ENCODE data around the gene EP400. TPM values are rescaled to one million over a fixed set of nuclear protein-coding genes. Genes with fewer than 3 reads are reported as not detected.

The EP400 gene
- total RNA-seq, 4 donors from 2014 or later = 10.1 to 23.0 (median 20.9) TPM

- Histone ChIP-seq H3K27me3 (no peaks in the 10 kb centered on the region), H3K4me1 (peaks cover 8 to 39% (median 13%) of the 10 kb centered on the region in 3 donors), H3K4me3 (peak overlapping the region; percentile 75 to 98 (median 91)), H3K9me3 (no peaks in the 10 kb centered on the region), H3K27ac (peak overlapping the region; percentile 88 to 95 (median 90)), H3K36me3 (peaks cover 12 to 23% (median 16%) of the 10 kb centered on the region in 3 donors)
- TF ChIP-seq POLR2A (IDR thresholded peaks at IDR 0.05) = no peak
- TF ChIP-seq, protein P1, sequence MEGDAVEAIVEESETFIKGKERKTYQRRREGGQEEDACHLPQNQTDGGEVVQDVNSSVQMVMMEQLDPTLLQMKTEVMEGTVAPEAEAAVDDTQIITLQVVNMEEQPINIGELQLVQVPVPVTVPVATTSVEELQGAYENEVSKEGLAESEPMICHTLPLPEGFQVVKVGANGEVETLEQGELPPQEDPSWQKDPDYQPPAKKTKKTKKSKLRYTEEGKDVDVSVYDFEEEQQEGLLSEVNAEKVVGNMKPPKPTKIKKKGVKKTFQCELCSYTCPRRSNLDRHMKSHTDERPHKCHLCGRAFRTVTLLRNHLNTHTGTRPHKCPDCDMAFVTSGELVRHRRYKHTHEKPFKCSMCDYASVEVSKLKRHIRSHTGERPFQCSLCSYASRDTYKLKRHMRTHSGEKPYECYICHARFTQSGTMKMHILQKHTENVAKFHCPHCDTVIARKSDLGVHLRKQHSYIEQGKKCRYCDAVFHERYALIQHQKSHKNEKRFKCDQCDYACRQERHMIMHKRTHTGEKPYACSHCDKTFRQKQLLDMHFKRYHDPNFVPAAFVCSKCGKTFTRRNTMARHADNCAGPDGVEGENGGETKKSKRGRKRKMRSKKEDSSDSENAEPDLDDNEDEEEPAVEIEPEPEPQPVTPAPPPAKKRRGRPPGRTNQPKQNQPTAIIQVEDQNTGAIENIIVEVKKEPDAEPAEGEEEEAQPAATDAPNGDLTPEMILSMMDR (IDR thresholded peaks at IDR 0.05) = no peak
- intact Hi-C loops (cut with DNase I) = no loop called here
- DNase-seq = no peak
- 25 to 36% methylated on average over 31 to 32 of the region's 33 CpGs for WGBS, 2 donors
Measured at GRCh38 chr12:131928080-131928710, 21.5 kb upstream of the EP400 start.

GRCh38 chr12:131928711-131929580 lies 20.8 kb upstream of the EP400 start, which contains the start of gene PUS1:
TSS of gene PUS1 (plus strand) at chr12:131929276. CDS start at chr12:131929723, 447 bp downstream.
- H3K4me3 ChIP-seq = peak within 1 kb of the TSS; percentile 75 to 98 (median 91)
- 0 to 2% methylated on average over 10 to 12 of the region's 84 CpGs for WGBS, 2 donors
- H3K27me3 ChIP-seq = no peaks in the 10 kb centered on the region
- peaks cover 8 to 39% (median 13%) of the 10 kb centered on the region in 3 donors for H3K4me1 ChIP-seq
- H3K9me3 ChIP-seq = no peaks in the 10 kb centered on the region
- intact Hi-C loops (cut with DNase I) = no loop called here
- peak within 1 kb of the TSS; percentile 88 to 95 (median 90) for H3K27ac ChIP-seq
- H3K36me3 ChIP-seq = peaks cover 12 to 29% (median 23%) of the 10 kb centered on the region in 3 donors
- DNase-seq = peak; percentile 65
- TF ChIP-seq POLR2A (IDR thresholded peaks at IDR 0.05) = peak in 2 of 4 donors; percentile 61 to 75
- TF ChIP-seq, protein P1 (IDR thresholded peaks at IDR 0.05) = no peak

- WGBS, 2 donors = 0% methylated on average over 2 of the region's 87 CpGs; no CpG with 5 or more reads in 1 of the 2 donors
- H3K4me1 ChIP-seq = peaks cover 8 to 32% (median 9%) of the 10 kb centered on the region in 3 donors
- intact Hi-C loops (cut with DNase I) = no loop called here
- peak overlapping the region in 3 of 4 donors; percentile 81 to 95 (median 89) for H3K27ac ChIP-seq
- no peaks in the 10 kb centered on the region for H3K9me3 ChIP-seq
- H3K27me3 ChIP-seq = no peaks in the 10 kb centered on the region
- TF ChIP-seq, protein P1 (IDR thresholded peaks at IDR 0.05) = no peak
- TF ChIP-seq POLR2A (IDR thresholded peaks at IDR 0.05) = no peak
- peak overlapping the region; percentile 75 to 98 (median 91) for H3K4me3 ChIP-seq
- no peak for DNase-seq
- H3K36me3 ChIP-seq = peaks cover 12 to 38% (median 26%) of the 10 kb centered on the region in 3 donors
Measured at GRCh38 chr12:131929581-131930456, 19.9 kb upstream of the EP400 start.

- Histone ChIP-seq H3K9me3 (no peaks in the 10 kb centered on the region), H3K4me1 (peaks cover 8 to 32% (median 9%) of the 10 kb centered on the region in 3 donors), H3K36me3 (peaks cover 12 to 45% (median 26%) of the 10 kb centered on the region in 3 donors), H3K4me3 (peak overlapping the region; percentile 75 to 98 (median 91)), H3K27ac (no peak overlapping the region), H3K27me3 (no peaks in the 10 kb centered on the region)
- WGBS, 2 donors = 71 to 83% methylated on average over 9 of the region's 9 CpGs
- no peak for DNase-seq
- TF ChIP-seq POLR2A (IDR thresholded peaks at IDR 0.05) = no peak
- TF ChIP-seq, protein P1 (IDR thresholded peaks at IDR 0.05) = no peak
- intact Hi-C loops (cut with DNase I) = no loop called here
Measured at GRCh38 chr12:131930510-131930909, 19.2 kb upstream of the EP400 start.
